ENCODE results near the gene UBE4A.
A peak's percentile ranks its signal among the peaks of the same experiment; 100 is the strongest.

UBE4A gene

GRCh38 chr11:118437208-118438125, 78.1 kb downstream of the UBE4A start:
- peak in 1 of 2 donors; percentile 35 for DNase-seq (ENCODE audit: low read depth in 2 of 2)

GRCh38 chr11:118438314-118438931, 79.0 kb downstream of the UBE4A start:
- peak in 1 of 2 donors; percentile 21 for DNase-seq (ENCODE audit: low read depth in 2 of 2)

GRCh38 chr11:118439646-118440045, 80.2 kb downstream of the UBE4A start:
- no peak for DNase-seq (ENCODE audit: low read depth in 2 of 2)

- no peak for DNase-seq (ENCODE audit: low read depth in 2 of 2)
Measured at GRCh38 chr11:118441770-118442275, 82.4 kb downstream of the UBE4A start.

GRCh38 chr11:118442301-118442700, 82.9 kb downstream of the UBE4A start:
- DNase-seq (ENCODE audit: low read depth in 2 of 2) = no peak

GRCh38 chr11:118442908-118443589, 83.6 kb downstream of the UBE4A start:
- DNase-seq (ENCODE audit: low read depth in 2 of 2) = no peak

- DNase-seq (ENCODE audit: low read depth in 2 of 2) = no peak
Measured at GRCh38 chr11:118443590-118444218, 84.3 kb downstream of the UBE4A start.

- no peak for DNase-seq (ENCODE audit: low read depth in 2 of 2)
Measured at GRCh38 chr11:118447423-118447822, 88.0 kb downstream of the UBE4A start.

GRCh38 chr11:118448294-118448693, 88.9 kb downstream of the UBE4A start:
- DNase-seq (ENCODE audit: low read depth in 2 of 2) = no peak

Measured in stimulated activated CD8-positive, alpha-beta memory T cell treated with anti-CD3 and anti-CD28 coated beads, Interleukin-7, amount 100 ng/mL, for 4 hours (primary cell).